Measurements from ENCODE around the gene SPR. TPM values are rescaled to one million over a fixed set of nuclear protein-coding genes. Genes with fewer than 3 reads are reported as not detected.
A peak's percentile ranks its signal among the peaks of the same experiment; 100 is the strongest.

The SPR gene
- total and polyA plus RNA-seq, 9 of the 15 experiments (the other 6 are each of a cell fraction or from before 2014, with no cell fraction given), result 7.7 to 38.3 (median 26.3) TPM

DNA sequence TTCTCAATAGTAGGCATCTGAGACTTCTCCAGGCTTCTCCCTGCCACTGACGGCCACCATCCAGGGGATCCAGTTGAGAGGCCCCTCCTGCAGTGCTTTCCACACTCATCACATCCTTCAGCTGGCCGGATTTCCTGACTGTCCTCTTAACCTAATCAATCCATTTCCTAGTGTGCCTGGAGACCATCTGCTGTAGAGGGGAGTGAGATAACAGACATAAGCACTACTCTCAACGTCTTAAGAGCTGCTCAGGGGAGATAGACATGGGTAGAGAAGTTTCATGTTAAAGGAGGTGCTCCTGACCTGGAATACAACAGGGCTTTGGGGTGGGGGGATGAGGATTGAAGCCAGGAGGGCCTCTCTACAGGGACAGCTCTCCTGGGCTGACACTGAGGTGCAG, 14.2 kb downstream of the SPR start:
- H3K4me1 ChIP-seq (replicated peaks in 1 of 2; ENCODE audit: control insufficient read depth in 2 of 2, insufficient read depth in 2 of 2, low read length in 2 of 2), result peaks cover 0 to 11% of the 10 kb centered on the region in 2 experiments; a peak in 2 of 5 replicates
- 5% methylated on average over 3 of the region's 3 CpGs for WGBS (ENCODE audit: insufficient coverage, low coverage, missing lambda C conversion rate)
- intact Hi-C loops (cut with micrococcal nuclease), result no loop called here
- no peak overlapping the region; the same call in 1 of the 3 replicates for H3K27ac ChIP-seq (ENCODE audit: extremely low read depth, low read depth, low read length)
- POLR2A ChIA-PET, result interaction anchor here (1.6 kb wide), 1 partner anchor 16 kb away, joined by 4 read pairs; the partner anchor contains the start of gene EMX1
- CTCF ChIA-PET (ENCODE audit: low intra/inter-chr PET ratio), result interaction anchor here (0.8 kb wide), 1 partner anchor 9 kb away, joined by 3 read pairs; no protein-coding TSS in a partner anchor
- no peaks in the 10 kb centered on the region for H4K20me1 ChIP-seq (replicated peaks; ENCODE audit: control insufficient read depth, insufficient read depth, low read length)
- H3K36me3 ChIP-seq (ENCODE audit: control insufficient read depth, insufficient read depth, low read length), result no peaks in the 10 kb centered on the region
- H3K9me1 ChIP-seq (ENCODE audit: control insufficient read depth, insufficient read depth, low read length), result no peaks in the 10 kb centered on the region
- H3K9ac ChIP-seq (ENCODE audit: insufficient read depth in 1 of 2, low read depth in 2 of 2, low read length in 2 of 2), result 0 out of 4 replicates have a peak overlapping the region, but pooled peaks of 1 of the 2 experiments have one; percentile 48
- no TSS peak for BruUV-seq (replicated peaks)
- H3K4me2 ChIP-seq (ENCODE audit: insufficient read depth, low read length), result peak overlapping the region; percentile 34; the same call in 1 of the 2 replicates
- ATAC-seq (peak; percentile 90), DNase-seq (ENCODE audit: extremely low read depth in 1 of 4, low spot score in 3 of 4) (peak; percentile 51 to 77 (median 65)), FAIRE-seq (peak; percentile 91)
- H3K27me3 ChIP-seq (ENCODE audit: control insufficient read depth in 2 of 2, insufficient read depth in 2 of 2, low read length in 2 of 2), result peaks cover 4 to 19% of the 10 kb centered on the region in 2 experiments; a peak in 4 of 5 replicates
- in situ Hi-C loops (cut with MboI), result no loop called here
- no peaks in the 10 kb centered on the region; the same call in 1 of the 2 replicates for H3K9me3 ChIP-seq (replicated peaks; ENCODE audit: control insufficient read depth, insufficient read depth, low read depth, low read length)
- no peak overlapping the region for H3K4me3 ChIP-seq
- no peaks in the 10 kb centered on the region for H3K79me2 ChIP-seq (ENCODE audit: control insufficient read depth, insufficient read depth, low read length)
- peak overlapping the region; percentile 32; the same call in 1 of the 2 replicates for H2AFZ ChIP-seq (ENCODE audit: low read depth, low read length)
- TF ChIP-seq ZNF282 (CRISPR knock-in tag; IDR thresholded peaks at IDR 0.05), result no peak
- TF ChIP-seq ZBED1 (IDR thresholded peaks at IDR 0.05), result no peak
- TF ChIP-seq ASH1L (IDR thresholded peaks at IDR 0.05; ENCODE audit: borderline replicate concordance, low read depth, partially characterized antibody), result no peak
- peak; percentile 63; the same call in 1 of the 2 replicates for TF ChIP-seq BHLHE40 (IDR thresholded peaks at IDR 0.05; ENCODE audit: low read length)
- TF ChIP-seq PML (IDR thresholded peaks at IDR 0.05; ENCODE audit: low read length), result peak; percentile 82; the same call in 1 of the 2 replicates
- no peak for TF ChIP-seq RHOXF2B (CRISPR knock-in tag; conservative IDR thresholded peaks at IDR 0.05)
- TF ChIP-seq CREB1 (IDR thresholded peaks at IDR 0.05), result peak; percentile 46; the same call in 1 of the 2 replicates
- no peak for TF ChIP-seq CREB1 (CRISPR knock-in tag; IDR thresholded peaks at IDR 0.05)
- no peak for TF ChIP-seq RBM17 (IDR thresholded peaks at IDR 0.05; ENCODE audit: borderline replicate concordance, low read depth, low read length)
- no peak for TF ChIP-seq XRCC4 (IDR thresholded peaks at IDR 0.05; ENCODE audit: extremely low read depth, insufficient read depth, insufficient read length)
- TF ChIP-seq, protein P1, sequence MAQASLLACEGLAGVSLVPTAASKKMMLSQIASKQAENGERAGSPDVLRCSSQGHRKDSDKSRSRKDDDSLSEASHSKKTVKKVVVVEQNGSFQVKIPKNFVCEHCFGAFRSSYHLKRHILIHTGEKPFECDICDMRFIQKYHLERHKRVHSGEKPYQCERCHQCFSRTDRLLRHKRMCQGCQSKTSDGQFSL (CRISPR knock-in tag; IDR thresholded peaks at IDR 0.05), result no peak
- TF ChIP-seq, protein P1 (tag; IDR thresholded peaks at IDR 0.05), result no peak
- TF ChIP-seq PCBP2 (IDR thresholded peaks at IDR 0.05; ENCODE audit: low read depth, low read length, poor library complexity, severe bottlenecking), result no peak
- TF ChIP-seq HNRNPK (IDR thresholded peaks at IDR 0.05; ENCODE audit: low read depth, low read length, poor library complexity, severe bottlenecking), result no peak
- peak; percentile 94 for TF ChIP-seq TEAD4 (IDR thresholded peaks at IDR 0.05; ENCODE audit: low read length)
- no peak for TF ChIP-seq TEAD4 (CRISPR knock-in tag; IDR thresholded peaks at IDR 0.05; ENCODE audit: borderline replicate concordance)
- TF ChIP-seq, protein P2, sequence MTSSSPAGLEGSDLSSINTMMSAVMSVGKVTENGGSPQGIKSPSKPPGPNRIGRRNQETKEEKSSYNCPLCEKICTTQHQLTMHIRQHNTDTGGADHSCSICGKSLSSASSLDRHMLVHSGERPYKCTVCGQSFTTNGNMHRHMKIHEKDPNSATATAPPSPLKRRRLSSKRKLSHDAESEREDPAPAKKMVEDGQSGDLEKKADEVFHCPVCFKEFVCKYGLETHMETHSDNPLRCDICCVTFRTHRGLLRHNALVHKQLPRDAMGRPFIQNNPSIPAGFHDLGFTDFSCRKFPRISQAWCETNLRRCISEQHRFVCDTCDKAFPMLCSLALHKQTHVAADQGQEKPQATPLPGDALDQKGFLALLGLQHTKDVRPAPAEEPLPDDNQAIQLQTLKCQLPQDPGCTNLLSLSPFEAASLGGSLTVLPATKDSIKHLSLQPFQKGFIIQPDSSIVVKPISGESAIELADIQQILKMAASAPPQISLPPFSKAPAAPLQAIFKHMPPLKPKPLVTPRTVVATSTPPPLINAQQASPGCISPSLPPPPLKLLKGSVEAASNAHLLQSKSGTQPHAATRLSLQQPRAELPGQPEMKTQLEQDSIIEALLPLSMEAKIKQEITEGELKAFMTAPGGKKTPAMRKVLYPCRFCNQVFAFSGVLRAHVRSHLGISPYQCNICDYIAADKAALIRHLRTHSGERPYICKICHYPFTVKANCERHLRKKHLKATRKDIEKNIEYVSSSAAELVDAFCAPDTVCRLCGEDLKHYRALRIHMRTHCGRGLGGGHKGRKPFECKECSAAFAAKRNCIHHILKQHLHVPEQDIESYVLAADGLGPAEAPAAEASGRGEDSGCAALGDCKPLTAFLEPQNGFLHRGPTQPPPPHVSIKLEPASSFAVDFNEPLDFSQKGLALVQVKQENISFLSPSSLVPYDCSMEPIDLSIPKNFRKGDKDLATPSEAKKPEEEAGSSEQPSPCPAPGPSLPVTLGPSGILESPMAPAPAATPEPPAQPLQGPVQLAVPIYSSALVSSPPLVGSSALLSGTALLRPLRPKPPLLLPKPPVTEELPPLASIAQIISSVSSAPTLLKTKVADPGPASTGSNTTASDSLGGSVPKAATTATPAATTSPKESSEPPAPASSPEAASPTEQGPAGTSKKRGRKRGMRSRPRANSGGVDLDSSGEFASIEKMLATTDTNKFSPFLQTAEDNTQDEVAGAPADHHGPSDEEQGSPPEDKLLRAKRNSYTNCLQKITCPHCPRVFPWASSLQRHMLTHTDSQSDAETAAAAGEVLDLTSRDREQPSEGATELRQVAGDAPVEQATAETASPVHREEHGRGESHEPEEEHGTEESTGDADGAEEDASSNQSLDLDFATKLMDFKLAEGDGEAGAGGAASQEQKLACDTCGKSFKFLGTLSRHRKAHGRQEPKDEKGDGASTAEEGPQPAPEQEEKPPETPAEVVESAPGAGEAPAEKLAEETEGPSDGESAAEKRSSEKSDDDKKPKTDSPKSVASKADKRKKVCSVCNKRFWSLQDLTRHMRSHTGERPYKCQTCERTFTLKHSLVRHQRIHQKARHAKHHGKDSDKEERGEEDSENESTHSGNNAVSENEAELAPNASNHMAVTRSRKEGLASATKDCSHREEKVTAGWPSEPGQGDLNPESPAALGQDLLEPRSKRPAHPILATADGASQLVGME (CRISPR knock-in tag; IDR thresholded peaks at IDR 0.05), result no peak
- TF ChIP-seq HSF4 (CRISPR knock-in tag; IDR thresholded peaks at IDR 0.05; ENCODE audit: borderline replicate concordance), result no peak

Data from K562 (cell line).